T-helper 17 cell (primary cell): Measurements from ENCODE around the gene CAMK1D. TPM values are rescaled to one million over a fixed set of nuclear protein-coding genes. Genes with fewer than 3 reads are reported as not detected.
"Not testable (repeated sequence)": the region's sequence is repeated elsewhere in the genome, so short reads cannot be mapped to it uniquely, and the experiment has no call there.

ENCODE experiments used
- ATAC-seq: fragments of 150-1000 bp; cut with Tn5 transposase; 2 replicates; pipeline ENCODE4 v1.10.0; 2021; ENCODE audit warnings: mild to moderate bottlenecking, moderate library complexity
- DNase-seq, 3 donors: peaks; one replicate each; pipeline versions ENCODE4 v3.0.0 to v3.0.0-alpha.2; 2020 to 2021
- H3K9me3 ChIP-seq: one replicate; pipeline ENCODE4 v1.7.0; 2013; ENCODE audit warnings: low read length, mild to moderate bottlenecking; ENCODE audit not compliant: control insufficient read depth, poor library complexity, severe bottlenecking
- H3K27ac Mint-ChIP-seq: one replicate; pipeline ENCODE4 v1.8.0; 2022; ENCODE audit warnings: mild to moderate bottlenecking, moderate library complexity, mixed read lengths
- H3K27me3 Mint-ChIP-seq: one replicate; pipeline ENCODE4 v1.8.0; 2022; ENCODE audit warnings: mixed read lengths
- H3K36me3 Mint-ChIP-seq: one replicate; pipeline ENCODE4 v1.8.0; 2022; ENCODE audit warnings: low read depth, mixed read lengths
- H3K4me1 Mint-ChIP-seq: one replicate; pipeline ENCODE4 v1.8.0; 2022; ENCODE audit warnings: mild to moderate bottlenecking, mixed read lengths
- H3K4me3 Mint-ChIP-seq: one replicate; pipeline ENCODE4 v1.8.0; 2022; ENCODE audit warnings: mild to moderate bottlenecking, moderate library complexity, mixed read lengths
- total RNA-seq, 4 donors: library from RNA in 2 of 4; stranded (reverse) in 2 of 4; gene quantifications; one replicate each; pipeline ENCODE4 v1.2.3 and lab custom pipeline; 2022 to 2026

Gene CAMK1D
- total RNA-seq, 2 donors from 2014 or later, result 31.1 to 47.3 TPM

DNA sequence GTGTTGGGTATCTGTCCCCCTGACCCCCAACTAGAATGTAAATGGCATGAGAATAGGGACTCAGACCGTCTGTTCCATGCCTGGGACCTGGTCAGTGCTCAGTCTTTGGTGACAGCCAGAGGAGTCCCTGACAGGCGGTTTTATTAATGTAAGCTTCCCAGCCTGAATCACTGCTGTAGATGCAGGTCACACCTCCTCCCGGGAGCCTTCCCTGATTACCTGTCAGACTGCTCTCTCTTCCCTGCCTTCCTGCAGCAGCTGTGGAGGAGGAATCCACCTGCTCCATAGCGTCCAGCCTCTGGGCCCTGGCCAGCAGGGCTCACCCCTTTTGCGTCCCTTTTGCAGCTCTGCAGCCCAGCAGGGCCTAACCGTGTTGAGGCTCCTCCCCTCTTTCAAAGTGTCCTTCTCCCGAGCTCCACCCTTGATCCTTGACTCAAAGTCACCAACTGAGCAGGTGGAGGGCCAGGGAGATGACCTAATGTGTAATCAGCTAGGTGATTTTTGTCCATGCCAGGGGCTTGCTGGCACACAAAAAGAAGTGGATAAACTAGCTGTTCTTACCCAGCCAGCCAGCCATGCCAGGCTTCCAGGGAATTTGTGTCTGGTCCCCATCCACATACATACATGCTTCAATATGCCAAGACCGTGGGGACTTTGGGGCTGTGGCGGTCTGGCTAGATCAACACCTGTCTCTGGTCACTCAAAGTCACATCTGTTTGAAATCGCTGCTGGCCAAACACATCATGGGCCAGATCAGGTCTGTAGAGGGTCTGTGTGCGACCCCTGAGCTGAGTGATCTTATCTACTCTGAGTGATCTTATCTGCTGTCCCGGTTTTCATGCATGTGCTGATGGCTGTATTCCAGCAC is 457.1 kb downstream of the CAMK1D start:
- ATAC-seq (no peak), DNase-seq (no peak)
- Mint-ChIP-seq H3K27ac (peak overlapping the region; percentile 91), H3K4me3 (no peak overlapping the region), H3K27me3 (no peaks in the 10 kb centered on the region), H3K4me1 (peaks cover 2% of the 10 kb centered on the region), H3K36me3 (peaks cover 11% of the 10 kb centered on the region)
- H3K9me3 ChIP-seq, result no peaks in the 10 kb centered on the region

DNA sequence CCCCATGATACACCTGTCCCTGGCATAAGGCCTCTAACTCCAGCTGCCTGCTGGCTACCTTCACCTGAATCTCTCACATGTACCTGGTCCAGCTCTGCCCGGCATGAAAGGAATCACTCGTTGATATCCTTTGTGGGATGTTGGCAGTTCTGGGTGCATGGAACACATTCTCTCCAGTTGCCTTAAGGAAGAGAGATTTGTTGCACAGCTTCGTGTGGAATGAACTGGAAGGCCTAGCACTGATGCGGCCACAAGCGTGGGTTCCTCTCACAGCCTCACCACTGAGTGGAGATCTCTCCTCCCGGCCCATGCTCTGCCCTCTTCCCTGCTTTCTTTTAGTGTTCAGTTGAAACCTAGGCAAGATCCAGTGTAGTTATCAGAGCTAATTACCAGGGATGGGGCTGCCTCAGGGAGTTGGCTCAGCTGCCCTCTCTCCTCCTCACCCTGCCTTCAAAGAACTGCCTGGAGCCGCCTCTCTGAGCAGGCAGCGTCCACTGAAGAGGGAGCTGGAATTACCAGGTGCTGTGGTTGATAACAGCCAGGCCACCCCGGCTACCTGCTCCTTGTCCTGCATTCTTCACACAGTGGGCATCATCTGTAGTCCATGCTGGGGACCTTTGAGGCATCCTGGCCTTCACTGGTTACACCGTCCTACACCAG is 457.9 kb downstream of the CAMK1D start:
- Mint-ChIP-seq H3K36me3 (peaks cover 9% of the 10 kb centered on the region), H3K4me1 (peaks cover 2% of the 10 kb centered on the region), H3K27ac (no peak overlapping the region), H3K27me3 (no peaks in the 10 kb centered on the region), H3K4me3 (no peak overlapping the region)
- DNase-seq (no peak), ATAC-seq (no peak)
- H3K9me3 ChIP-seq, result no peaks in the 10 kb centered on the region

DNA sequence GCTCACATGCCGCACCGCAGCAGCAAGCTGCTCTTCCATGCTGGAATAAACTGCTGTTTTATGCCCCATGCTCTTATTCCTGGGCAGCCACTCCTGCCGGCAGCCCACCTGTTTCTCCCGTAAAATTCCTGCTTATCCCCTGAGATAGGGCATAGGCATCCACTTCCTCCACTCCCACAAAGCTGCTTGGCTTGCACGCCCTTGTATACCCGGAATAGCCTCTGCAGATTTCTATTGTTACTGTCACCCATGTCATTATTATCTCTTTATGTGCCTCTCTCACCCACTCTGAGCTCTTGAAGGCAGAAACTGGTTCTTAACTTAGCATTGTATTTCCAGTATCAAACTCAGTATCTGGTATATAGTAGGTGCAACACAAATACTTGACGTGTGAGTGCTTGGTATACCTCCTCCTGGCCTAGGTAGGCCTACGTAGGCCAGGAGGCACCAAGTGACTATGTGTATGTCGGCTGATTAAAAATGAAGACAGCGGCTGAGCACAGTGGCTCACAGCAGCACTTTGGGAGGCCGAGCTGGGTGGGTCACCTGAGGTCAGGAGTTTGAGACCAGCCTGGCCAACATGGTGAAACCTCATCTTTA is 458.8 kb downstream of the CAMK1D start:
- H3K27me3 Mint-ChIP-seq, result no peaks in the 10 kb centered on the region
- H3K4me1 Mint-ChIP-seq, result peaks cover 2% of the 10 kb centered on the region
- DNase-seq, result no peak
- H3K36me3 Mint-ChIP-seq, result peaks cover 9% of the 10 kb centered on the region
- H3K4me3 Mint-ChIP-seq, result no peak overlapping the region
- no peak for ATAC-seq
- H3K9me3 ChIP-seq, result no peaks in the 10 kb centered on the region
- H3K27ac Mint-ChIP-seq, result no peak overlapping the region

DNA sequence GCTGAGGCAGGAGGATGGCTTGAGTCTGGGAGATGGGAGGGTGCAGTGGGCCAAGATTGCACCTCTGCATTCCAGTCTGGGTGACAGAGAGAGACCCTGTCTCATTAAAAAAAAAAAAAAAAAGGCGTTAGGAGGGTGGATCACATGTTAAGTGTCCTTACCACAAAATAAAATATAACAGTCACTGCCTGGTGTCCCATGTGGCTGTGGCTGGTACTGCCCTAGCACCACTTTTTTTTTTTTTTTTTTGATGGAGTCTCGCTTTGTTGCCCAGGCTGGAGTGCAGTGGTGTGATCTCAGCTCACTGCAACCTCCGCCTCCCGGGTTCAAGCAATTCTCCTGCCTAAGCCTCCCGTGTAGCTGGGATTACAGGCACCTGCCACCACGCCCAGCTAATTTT is 460.7 kb downstream of the CAMK1D start:
- not testable (repeated sequence) for H3K9me3 ChIP-seq, DNase-seq, H3K4me3 Mint-ChIP-seq, H3K4me1 Mint-ChIP-seq, H3K27ac Mint-ChIP-seq, H3K27me3 Mint-ChIP-seq, ATAC-seq
- peaks cover 18% of the 10 kb centered on the region for H3K36me3 Mint-ChIP-seq

DNA sequence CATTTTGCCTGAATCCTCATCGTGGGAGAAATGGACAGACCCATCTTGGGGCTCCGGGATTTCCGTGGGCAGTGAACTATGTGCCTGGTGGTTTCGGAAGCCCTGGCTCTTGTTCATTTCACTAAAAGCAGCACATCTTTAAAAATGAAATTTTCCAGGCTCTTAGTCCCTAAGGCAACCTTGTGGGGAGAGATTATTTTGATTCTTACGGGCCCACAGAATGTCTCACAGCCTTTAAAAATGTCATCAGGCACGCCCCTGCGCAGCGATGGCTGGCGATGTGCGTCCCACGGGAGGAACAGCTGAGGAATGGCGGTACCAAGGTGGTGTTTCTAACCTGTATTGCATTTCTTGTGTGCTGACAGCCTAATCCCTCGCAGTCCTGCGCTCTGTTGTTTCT is 462.5 kb downstream of the CAMK1D start:
- H3K9me3 ChIP-seq, result no peaks in the 10 kb centered on the region
- Mint-ChIP-seq H3K4me1 (peaks cover 2% of the 10 kb centered on the region), H3K4me3 (no peak overlapping the region), H3K27me3 (no peaks in the 10 kb centered on the region), H3K27ac (no peak overlapping the region), H3K36me3 (peaks cover 20% of the 10 kb centered on the region)
- ATAC-seq (no peak), DNase-seq (no peak)

DNA sequence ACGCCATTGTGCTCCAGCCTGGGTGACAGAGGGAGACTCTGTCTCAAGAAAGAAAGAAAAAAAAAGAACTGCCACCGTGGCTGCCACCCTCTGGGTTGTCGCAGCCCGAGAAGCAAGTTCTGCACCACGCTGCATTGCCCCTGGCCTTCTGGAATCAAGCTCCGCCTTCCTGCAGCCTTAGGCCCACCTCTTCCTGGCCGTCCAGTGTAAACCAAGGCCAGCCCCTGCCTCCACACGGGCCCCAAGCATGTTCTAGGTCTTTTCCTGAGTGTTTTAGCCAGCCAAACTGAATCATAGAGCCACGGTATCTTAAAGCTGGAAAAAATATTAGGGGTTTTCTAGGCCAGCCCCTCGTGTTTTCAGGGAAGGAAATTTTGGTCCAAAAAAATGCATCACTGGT is 463.2 kb downstream of the CAMK1D start:
- Mint-ChIP-seq H3K4me1 (peaks cover 2% of the 10 kb centered on the region), H3K36me3 (peaks cover 20% of the 10 kb centered on the region), H3K27me3 (no peaks in the 10 kb centered on the region), H3K27ac (no peak overlapping the region), H3K4me3 (no peak overlapping the region)
- H3K9me3 ChIP-seq, result no peaks in the 10 kb centered on the region
- ATAC-seq, result no peak
- DNase-seq, result no peak

DNA sequence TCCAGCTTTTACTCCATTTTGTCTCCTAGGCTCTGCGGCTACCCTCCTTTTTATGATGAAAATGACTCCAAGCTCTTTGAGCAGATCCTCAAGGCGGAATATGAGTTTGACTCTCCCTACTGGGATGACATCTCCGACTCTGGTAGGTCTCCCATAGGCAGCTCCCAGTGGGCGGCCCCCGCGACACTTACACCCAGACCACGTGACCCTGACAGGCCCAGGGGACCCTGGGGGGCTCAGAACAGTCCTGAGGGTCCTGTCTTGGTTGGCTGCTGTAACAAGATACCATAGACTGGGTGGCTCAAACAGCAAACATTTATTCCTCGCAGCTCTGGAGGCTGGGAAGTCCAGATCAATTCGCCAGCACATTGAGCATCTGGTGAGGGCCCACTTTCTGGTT is 464.8 kb downstream of the CAMK1D start:
- Mint-ChIP-seq H3K36me3 (peaks cover 14% of the 10 kb centered on the region), H3K27me3 (no peaks in the 10 kb centered on the region), H3K27ac (no peak overlapping the region), H3K4me3 (no peak overlapping the region), H3K4me1 (no peaks in the 10 kb centered on the region)
- H3K9me3 ChIP-seq, result no peaks in the 10 kb centered on the region
- DNase-seq (no peak), ATAC-seq (no peak)

DNA sequence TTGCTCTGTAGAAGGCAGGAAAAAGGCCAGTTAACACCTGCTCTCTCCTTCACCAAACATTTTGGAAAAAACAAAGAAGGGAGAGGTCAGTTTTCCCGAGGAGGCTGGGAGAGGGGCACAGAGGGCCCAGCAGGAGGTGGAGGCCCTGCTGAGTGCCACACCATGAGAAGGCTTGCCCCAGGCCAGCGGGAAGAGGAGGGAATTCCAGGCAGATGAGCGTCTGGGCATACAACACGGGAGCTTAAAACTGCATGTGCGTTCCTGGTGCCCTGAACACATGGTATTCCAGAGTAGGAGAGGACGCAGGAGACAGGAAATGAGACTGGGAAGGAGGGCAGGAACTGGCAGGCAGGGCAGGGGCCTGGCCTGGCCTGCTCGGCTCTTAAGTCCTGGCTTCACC is 469.7 kb downstream of the CAMK1D start:
- H3K36me3 Mint-ChIP-seq, result peaks cover 14% of the 10 kb centered on the region
- ATAC-seq, result no peak
- H3K4me1 Mint-ChIP-seq, result peaks cover 4% of the 10 kb centered on the region
- no peak for DNase-seq
- H3K27ac Mint-ChIP-seq, result no peak overlapping the region
- H3K9me3 ChIP-seq, result no peaks in the 10 kb centered on the region
- H3K27me3 Mint-ChIP-seq, result no peaks in the 10 kb centered on the region
- peak overlapping the region; percentile 53 for H3K4me3 Mint-ChIP-seq

DNA sequence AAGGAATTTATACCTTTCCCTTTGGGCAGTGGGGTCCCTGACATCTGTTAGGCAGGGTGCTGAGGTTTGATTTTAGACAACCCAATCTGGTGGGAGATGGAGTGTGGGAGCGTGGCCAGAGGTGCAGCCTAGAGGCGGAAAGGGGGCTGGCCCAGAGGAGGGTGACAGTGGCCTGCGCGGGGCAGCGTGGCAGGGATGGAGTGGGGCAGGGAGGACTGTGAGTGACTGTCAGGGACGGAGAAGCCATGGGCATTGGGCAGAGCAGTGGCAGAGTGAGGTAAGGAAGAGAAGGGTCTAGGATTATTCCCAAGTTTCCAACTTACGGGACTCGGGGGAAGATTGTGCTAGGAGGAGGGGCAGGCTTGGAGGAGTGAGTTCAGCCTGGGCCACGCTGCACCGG is 470.3 kb downstream of the CAMK1D start:
- H3K9me3 ChIP-seq, result no peaks in the 10 kb centered on the region
- Mint-ChIP-seq H3K4me1 (peaks cover 4% of the 10 kb centered on the region), H3K4me3 (no peak overlapping the region), H3K36me3 (peaks cover 13% of the 10 kb centered on the region), H3K27me3 (no peaks in the 10 kb centered on the region), H3K27ac (no peak overlapping the region)
- ATAC-seq (no peak), DNase-seq (no peak)

DNA sequence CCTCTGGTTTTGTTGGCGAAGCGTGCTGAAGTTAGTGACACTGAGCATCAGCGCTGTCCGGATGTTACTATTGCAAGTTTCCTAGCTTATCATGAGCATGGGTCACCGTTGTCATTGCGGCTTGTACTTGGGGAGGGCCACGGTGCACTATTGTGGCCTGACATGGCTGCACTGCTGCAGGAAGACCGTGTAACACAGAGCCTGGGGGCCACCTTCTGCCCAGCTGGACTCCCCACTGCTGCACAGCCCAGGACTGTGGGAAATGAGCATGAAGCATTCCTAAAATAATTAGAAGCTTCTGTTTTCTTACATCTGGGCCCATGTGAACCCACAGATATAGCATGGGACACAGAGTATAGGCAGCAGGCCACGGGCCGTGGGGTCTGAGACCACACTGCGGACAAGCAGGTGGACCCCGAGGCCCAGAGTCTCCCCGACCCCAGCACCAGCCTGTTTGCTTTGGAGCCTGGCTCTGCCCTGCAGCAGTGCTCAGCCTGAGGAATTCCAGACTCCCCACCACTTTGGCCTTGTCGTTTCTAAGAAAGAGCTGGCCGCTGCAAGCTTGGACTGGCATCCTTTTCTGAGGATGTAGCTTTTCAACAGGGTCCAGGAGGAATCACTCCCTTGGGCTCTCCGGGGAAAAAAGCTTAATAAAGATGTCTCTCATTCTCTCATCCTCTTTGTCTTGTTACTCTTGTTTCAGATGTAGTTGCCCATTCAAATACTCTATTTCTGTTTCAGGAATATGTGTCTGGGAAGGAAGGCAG is 473.0 kb downstream of the CAMK1D start:
- Mint-ChIP-seq H3K27me3 (no peaks in the 10 kb centered on the region), H3K27ac (peak overlapping the region; percentile 11), H3K4me1 (peaks cover 4% of the 10 kb centered on the region), H3K4me3 (no peak overlapping the region), H3K36me3 (peaks cover 20% of the 10 kb centered on the region)
- no peak for ATAC-seq
- DNase-seq, result no peak
- no peaks in the 10 kb centered on the region for H3K9me3 ChIP-seq

DNA sequence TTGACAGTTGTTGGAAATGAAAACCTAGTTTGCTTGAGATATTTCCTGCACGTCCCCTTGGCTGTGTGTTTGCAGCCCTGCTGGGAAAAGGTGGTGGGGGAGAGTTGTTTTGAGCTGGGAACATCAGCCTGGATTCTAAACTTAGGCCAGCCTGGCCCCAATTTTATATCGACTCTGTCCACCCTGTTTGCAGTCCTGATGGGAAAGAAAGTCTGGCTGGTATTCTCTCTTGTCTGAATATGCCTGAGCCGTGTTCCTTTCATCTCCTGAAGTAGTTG is 473.5 kb downstream of the CAMK1D start:
- Mint-ChIP-seq H3K36me3 (peaks cover 21% of the 10 kb centered on the region), H3K4me1 (peaks cover 4% of the 10 kb centered on the region)
- no peak for ATAC-seq

DNA sequence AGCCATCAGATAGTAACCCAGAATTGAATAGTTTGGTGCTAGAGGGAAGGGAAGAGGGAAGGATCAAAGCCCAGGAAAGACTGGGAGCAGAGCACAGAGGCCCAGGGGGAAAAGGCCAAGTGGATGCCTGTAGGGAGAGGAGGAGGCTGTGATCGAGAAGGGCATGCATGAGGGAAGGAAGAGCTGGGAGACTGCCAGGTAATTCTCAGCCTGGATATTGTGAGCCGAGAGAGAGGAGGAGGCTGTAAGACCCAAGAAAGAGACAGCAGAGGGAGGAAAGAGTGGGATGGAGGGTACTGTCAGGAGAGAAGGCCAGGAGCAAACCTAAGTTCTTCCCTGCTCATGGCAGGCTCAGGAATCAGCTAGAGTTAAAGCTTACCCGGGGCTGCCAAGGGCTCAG is 474.0 kb downstream of the CAMK1D start:
- H3K27ac Mint-ChIP-seq, result peak overlapping the region; percentile 11
- no peaks in the 10 kb centered on the region for H3K27me3 Mint-ChIP-seq
- DNase-seq, result no peak
- H3K4me1 Mint-ChIP-seq, result peaks cover 4% of the 10 kb centered on the region
- peaks cover 23% of the 10 kb centered on the region for H3K36me3 Mint-ChIP-seq
- H3K4me3 Mint-ChIP-seq, result no peak overlapping the region
- ATAC-seq, result no peak
- H3K9me3 ChIP-seq, result no peaks in the 10 kb centered on the region

More for the DNA sequence above, 473.5 kb downstream of the CAMK1D start:
- no peaks in the 10 kb centered on the region for H3K9me3 ChIP-seq
- Mint-ChIP-seq H3K4me3 (no peak overlapping the region), H3K27me3 (no peaks in the 10 kb centered on the region), H3K27ac (peak overlapping the region; percentile 11)
- DNase-seq, result no peak

DNA sequence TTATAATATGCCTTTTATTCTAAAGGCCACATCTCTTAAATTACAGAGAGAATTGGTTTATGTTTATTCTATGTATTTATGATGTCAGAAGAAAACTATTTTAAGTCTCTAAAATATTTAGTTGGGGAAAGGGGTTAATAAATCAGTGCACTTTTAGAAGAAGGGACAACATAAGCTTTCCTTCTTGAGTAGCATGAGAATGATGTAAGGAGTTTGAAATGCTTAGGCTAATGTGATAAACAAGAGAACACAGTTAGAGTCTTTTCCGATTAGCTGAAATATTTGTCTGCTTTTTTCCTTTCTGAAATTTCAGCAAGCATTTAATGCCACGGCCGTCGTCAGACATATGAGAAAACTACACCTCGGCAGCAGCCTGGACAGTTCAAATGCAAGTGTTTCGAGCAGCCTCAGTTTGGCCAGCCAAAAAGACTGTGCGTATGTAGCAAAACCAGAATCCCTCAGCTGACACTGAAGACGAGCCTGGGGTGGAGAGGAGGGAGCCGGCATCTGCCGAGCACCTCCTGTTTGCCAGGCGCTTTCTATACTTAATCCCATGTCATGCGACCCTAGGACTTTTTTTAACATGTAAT is 476.0 kb downstream of the CAMK1D start:
- Mint-ChIP-seq H3K36me3 (peaks cover 19% of the 10 kb centered on the region), H3K4me3 (no peak overlapping the region), H3K27ac (no peak overlapping the region), H3K4me1 (peaks cover 4% of the 10 kb centered on the region), H3K27me3 (no peaks in the 10 kb centered on the region)
- ATAC-seq (no peak), DNase-seq (no peak)
- no peaks in the 10 kb centered on the region for H3K9me3 ChIP-seq
